Jurkat, Clone E6-1 (cell line): ENCODE measurements around the gene MFAP4.

ENCODE experiments used
- DNase-seq: peaks from one replicate; pipeline ENCODE4 v3.0.0-alpha.2; 2011; ENCODE audit warnings: low read depth, low spot score
- H3K4me3 ChIP-seq: 2 replicates; pipeline ENCODE4 v1.5.1; 2011; ENCODE audit warnings: mild to moderate bottlenecking, low read length, control low read depth, moderate library complexity

MFAP4 gene

DNA sequence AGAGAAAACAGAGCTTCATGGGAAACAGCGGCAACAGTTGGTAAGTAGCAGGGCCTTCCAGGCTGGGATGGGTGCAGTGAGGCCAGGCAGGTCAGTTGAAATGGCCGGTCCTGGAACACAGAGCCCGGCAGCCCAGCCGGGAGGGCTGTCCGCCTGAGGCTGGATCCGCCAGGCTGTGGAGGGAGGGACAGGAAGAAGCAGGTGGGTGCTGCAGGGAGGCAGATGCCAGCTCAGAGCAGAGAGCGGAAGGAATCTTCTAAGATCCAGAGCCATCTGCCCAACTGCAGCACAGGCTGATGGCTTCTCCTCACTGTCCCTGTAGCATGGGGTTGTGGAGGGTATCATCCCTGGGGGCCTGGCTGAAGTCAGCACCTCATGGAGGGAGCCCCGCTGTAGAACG lies 24.6 kb upstream of the MFAP4 start:
- no peak for DNase-seq

DNA sequence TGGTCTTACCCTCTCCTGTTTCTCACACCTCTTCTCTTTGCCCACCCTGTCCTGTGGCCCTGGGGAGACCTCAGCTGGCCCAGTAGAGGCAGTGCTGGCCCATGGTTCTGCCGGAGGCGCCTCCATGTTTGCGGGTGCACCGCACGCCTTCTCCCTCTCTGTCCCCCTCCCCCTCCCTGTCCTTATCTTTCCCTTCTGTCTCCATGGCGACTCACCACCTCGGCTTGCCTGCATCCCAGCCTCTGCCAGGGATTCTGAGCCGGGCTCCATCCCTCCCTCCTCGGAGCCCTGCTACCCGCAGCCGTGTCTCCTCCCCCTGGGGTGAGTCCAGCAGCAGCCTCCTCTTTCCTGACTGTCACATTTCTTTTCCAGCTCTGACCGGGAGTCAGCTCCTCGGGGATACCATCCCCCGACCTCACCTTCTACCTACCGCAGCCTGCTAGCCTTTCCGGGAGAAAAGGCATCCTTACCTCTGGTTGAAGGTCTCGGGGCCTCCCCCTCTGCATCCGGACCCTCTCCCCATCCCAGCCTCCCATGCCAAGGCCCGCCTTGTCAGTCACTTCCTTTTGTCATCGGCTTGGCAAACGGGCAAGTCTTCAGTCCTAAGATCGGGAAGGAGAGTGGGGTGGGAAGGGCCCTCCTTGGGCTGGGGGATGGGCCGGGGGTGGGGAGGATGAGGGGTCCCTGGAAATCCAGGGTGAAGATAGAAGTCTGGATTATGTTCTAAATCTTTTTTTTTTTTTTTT lies 24.1 kb upstream of the MFAP4 start, which contains the start of gene RNF112:
Gene RNF112, plus strand, starts transcription at position 358 of the 746 bp plus-strand sequence. Its CDS starts 177 bp downstream, at position 535.
- H3K4me3 ChIP-seq = no peak within 1 kb of the TSS
- no peak for DNase-seq

More for the DNA sequence above, 24.6 kb upstream of the MFAP4 start:
- no peak overlapping the region for H3K4me3 ChIP-seq

DNA sequence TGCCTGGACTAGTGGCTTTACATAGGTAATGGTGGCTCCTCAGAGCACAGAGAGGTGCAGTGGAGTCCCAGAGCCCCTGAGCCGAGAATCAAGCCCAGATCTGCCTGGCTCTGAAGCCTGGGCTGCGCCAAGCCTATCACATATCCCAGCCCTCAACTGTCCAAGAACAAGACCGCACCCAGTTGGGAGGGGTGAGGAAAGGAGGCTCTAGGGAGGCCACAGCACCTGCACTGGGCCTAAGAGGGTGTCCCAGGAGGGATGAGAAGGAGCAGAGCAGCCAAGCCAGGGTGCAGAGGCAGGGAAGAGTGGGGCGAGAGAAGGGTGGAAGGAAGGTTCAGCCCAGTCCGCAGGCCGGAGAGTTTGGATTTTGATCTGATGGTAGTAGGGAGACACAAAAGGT lies 23.1 kb upstream of the MFAP4 start:
- no peak for DNase-seq
- H3K4me3 ChIP-seq = no peak overlapping the region

DNA sequence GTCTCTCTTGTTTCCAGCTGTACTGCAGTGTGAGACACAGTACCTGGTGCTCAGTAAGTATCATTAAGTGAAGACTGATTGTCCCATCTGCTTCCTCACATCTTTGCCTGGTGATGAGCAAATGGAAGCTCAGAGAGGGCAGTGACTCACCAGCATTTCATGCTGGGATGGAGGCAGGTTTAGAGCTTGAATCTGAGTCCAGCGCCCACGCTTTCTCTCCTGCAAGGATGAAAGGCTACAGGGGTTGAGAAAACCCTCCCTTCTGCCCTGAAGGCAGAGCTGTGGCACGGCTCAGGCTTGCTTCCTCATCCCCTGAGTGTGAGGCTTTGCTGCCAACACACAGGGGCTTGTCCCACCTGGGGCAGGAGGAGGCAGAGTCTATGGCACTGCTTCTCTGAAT lies 22.5 kb upstream of the MFAP4 start:
- no peak for DNase-seq
- no peak overlapping the region for H3K4me3 ChIP-seq

DNA sequence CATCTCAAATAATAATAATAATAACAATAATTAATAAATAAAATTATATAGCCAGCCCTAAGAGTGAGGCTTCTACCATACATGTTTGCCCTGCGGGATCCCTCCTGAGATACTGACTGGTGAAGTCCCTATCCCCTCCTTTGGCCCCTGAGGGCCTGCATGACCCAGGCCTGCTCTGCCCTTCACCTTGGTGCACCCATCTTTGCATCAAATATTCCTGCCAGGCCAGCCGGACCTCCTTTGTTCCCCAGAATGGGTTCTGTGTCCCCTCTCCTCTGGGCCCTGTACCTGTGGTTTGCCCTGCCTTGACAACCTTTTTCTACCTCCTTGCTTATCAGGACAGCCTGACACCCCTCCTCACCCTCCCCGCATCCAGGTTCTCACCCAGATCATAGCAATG lies 22.1 kb upstream of the MFAP4 start:
- no peak for DNase-seq
- no peak overlapping the region for H3K4me3 ChIP-seq

DNA sequence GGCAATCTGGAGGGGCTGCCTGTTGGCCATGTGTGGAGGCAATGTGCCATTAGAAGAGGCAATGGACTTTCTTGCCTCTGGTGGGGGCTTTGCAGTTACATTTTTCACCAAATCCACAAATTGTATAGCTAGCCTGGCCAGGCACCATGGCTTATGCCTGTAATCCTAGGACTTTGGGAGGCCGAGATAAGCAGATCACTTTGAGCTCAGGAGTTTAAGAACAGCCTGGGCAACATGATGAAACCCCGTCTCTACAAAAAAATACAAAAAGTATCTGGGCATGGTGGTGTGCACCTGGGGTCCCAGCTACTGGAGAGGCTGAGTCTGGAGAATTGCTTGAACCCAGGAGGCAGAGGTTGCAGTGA lies 21.3 kb upstream of the MFAP4 start:
- no peak for DNase-seq
- H3K4me3 ChIP-seq = no peak overlapping the region

DNA sequence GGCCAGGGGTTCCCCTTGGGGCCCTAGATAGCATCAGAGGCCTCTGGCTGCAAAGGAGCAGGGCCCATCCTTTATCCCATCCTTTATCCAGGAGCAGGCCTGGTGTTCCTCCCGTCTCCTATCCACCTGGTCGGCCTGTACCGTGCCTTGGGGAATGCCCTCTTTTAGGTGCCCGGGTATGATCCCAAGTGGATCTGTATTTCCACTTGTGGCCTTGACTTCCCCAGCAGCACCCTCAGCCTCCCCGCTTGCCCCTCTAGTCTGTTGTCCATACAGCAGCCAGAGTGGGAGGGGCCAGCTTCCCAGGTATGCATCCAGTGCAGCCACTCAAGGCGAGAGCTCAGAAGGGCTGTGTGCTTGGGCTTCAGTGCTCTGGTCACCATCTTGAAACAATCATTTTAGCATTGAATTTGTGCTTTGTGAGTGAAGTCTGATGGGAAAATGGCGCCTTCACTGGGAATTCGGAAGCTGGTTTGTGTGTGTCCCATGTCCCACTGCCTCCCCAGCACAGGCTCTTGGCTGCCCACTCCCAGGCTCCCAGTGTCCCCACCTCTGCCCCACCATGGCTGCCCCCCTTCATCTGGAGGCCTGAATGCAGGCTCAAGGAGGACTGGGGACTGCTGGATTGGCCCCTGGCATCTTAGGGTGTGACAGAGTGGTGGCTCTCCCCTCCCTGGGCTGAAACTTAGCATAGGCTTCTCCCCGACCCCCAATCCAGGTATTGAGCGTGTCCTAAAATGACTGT lies 20.8 kb upstream of the MFAP4 start:
- H3K4me3 ChIP-seq = no peak overlapping the region
- DNase-seq = no peak

DNA sequence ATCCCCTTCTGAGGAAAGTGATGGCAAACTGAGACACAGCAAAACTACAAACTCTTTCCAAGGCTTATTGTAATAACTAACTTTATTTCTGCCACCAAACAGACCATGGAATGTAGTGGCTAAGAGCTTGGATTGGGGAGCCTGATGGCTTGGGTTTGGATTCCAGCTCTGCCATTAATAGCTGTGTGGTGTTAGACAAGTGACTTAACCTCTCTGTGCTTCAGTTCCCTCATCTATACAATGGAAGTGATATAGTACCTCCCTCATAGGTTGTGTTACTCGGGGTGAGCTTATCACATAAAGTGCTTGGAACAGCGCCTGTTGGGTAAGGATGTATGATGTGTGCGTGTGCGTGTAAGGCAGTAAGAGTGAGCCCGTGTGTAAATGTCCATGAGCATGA lies 18.1 kb upstream of the MFAP4 start:
- DNase-seq = no peak

DNA sequence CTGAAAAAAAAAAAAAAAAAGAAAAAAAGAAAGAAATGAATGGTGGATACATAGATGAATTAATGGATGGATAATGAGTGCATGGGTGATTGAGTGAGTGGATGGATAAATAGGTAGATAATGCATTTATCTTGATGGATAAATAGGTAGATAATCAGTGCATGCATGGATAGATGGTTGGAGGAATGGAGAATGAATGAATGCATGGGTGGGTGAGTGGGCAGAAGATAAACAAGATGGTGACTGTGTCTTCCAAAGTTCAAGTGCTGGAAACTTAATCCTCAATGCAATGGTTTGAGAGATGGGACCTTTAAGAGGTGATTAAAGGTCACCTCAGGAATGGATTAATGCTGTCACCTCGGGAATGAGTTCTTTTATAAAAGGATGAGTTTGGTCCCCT lies 17.3 kb upstream of the MFAP4 start:
- H3K4me3 ChIP-seq = no peak overlapping the region
- no peak for DNase-seq

More for the DNA sequence above, 18.1 kb upstream of the MFAP4 start:
- H3K4me3 ChIP-seq = no peak overlapping the region

DNA sequence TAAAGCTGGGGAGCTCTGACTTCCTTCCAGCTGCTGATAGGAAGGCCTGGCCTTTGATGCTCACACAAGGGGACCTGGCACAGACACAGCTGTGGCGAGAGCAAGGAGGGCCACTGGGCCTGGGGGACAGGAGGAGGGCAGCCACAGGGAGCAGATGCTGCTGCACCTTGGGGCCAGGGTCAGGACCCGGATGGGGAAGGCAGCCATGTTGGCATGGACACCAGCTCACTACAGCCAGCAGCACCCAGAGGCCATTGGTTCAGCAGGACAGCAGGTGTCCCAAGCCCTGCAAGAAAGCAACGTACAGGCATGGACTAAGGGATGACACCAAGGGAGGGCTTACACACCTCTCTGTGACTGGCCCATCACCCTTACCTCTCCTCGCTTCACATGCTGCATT lies 16.0 kb upstream of the MFAP4 start:
- no peak for DNase-seq
- no peak overlapping the region for H3K4me3 ChIP-seq

DNA sequence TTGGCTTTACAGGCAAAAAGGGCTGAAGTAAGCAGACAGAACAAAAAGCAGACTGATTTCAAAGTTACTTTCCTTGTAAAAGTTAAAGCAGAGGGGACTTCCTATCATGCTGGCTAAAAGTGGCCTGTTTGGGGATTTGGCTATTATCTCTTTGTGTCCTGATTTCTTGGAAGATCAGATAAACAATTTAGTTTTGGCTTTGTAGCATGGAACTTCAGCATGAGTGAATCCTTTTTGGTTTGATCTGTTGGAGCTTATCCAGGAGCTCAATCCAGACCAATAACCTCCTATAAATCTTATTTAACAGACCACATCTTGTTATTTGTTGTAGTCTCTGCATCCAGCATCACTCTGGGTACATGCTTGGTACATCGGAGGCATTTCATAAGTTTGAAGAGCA lies 15.2 kb upstream of the MFAP4 start:
- H3K4me3 ChIP-seq = no peak overlapping the region
- no peak for DNase-seq

DNA sequence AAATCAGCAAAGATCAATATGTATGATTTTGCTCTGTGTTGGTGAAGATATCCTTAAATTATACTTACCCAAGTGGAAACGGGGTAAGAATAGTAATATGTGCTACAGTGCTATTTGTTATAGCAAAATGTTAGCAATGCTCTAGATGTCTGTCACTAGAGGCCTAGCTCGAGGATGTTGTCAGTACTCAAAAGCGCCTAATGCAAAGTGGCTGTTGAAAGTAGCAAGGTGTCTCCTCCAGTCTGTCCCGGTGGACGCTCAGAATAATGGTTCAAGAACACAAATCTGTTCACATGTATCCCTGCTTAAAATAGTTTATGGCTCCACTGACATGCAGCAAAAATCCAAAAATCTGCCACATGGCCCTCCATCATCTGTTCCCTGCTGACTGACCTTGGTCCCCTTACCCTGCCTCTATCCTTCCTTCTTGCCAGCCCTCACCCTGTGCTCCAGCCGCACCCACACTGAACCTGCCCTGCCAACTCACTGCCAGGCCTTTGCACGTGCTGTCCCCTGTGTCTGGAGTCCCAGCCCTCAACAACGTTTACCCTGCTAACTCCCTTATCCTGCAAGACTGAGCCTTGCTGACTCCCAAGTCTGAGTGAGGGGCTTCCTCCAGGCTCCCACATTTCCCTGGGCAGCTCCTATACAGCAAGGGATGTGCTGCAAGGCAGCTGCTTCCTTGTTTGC lies 14.5 kb upstream of the MFAP4 start:
- DNase-seq = no peak
- H3K4me3 ChIP-seq = no peak overlapping the region

DNA sequence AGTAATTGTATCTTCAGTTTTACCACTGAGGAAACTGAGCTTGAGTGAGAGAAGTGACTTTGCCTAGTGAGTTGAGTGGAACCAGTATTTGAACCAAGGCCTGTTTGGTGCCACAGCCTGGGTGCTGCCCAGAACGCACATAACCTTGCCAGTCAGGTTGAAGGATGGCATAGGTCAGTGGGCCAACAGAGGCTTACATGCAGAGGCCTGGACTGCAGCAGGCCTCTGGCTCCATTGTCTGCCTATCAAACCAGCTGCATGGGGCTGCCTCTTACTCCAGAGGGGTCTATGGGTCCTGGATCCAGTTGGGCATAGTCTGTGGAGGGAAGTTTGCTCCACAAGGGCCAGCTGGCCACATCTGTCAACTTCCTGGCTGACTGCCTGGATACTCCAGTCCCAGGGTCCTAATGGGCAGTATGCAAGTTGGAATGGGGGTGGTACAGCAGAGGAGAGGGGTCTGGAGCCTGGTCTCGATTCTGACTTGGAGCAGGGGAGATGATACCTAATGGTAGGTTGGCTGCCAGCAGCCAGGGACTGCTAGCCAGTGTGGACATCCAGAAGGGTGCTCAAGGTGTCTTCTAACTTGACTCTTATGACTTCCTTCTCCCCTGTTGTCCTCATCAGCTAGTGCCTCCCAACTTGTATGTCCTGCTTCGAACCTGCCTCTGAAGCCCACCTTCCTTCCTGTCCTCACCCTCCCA lies 12.9 kb upstream of the MFAP4 start:
- H3K4me3 ChIP-seq = no peak overlapping the region
- no peak for DNase-seq

DNA sequence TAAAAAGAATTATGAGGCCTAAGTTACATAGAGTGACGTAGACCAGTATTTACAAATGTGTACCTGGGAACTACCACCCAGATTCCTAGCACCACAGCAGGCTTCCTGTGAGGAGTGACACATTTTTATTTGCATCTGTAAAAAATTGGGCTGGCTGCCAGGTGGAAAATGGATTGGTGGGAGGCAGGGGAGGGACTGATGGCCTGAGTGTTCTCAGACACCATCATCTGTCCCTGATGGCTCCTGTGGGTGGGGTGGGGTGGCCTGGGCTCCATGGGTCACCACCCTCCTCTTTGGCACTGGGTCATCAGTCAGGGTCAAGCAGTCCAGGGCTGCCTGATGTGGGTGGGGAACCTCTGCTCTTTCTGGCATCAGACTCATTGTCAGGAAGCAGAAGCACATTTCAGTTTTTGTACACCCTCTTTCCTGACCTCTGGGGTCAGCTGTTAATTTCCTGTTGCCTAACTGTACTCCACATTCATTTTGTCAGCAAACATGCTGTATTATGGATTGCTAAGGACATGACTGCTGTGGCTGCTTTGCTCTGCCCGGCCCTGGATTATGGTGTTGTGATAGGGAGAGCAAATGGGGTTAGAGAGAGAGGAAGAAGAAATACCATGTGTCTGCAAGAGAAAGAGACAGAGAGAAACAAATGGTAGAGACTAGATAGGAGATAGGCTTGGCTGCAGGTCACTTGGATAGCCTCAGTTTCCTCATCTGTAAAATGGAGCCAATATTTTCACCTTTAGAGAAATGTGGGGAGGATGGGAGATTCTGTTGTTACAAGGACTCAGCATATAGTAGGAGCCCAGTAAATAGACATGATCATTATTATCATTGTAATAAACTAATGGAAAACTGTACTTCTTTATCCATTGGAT lies 11.6 kb upstream of the MFAP4 start:
- no peak overlapping the region for H3K4me3 ChIP-seq
- DNase-seq = no peak

DNA sequence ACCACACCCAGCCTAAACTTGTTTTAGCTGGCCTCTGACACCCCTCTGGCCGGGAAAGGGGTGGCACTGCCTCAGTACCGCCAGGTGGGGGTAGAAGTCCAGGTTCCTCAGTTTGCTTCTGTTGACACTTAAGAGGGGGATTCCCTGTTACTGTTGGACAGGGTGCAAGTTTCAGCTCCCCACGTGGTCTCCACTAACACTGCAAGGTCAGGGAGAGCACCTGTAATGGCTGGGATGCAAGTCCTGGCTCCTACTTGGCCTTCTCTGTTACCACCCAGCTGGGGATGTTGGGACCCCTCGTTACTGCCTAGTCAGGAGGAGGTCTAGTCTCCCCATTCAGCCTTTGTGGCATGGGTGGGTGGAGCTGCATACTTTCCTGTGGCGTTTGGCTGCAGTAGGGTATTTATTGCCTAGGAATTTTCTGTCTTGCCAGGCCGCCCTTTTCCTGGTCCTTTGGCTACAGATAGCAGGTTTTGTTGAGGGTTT lies 10.6 kb upstream of the MFAP4 start:
- no peak for DNase-seq
- no peak overlapping the region for H3K4me3 ChIP-seq

DNA sequence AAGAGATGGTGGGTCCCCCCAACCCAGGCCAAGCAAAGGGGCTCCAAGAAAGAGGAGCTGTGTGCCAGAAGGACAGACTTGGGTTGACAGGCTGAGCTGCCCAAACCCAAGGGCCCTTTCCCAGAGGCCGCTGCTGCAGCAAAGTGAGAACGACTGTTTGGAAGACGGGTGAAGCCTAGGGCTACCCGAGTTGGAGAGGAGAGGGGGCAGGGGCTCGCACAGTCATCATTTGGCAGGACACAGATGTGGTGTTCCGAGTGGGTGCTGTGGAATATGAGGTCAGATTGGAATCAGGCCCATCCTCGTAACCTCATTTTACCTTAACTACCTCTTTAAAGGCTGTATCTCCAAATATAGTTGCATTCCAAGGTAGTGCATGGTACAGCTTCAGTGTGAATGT lies 5.3 kb upstream of the MFAP4 start:
- no peak for DNase-seq
- no peak overlapping the region for H3K4me3 ChIP-seq

DNA sequence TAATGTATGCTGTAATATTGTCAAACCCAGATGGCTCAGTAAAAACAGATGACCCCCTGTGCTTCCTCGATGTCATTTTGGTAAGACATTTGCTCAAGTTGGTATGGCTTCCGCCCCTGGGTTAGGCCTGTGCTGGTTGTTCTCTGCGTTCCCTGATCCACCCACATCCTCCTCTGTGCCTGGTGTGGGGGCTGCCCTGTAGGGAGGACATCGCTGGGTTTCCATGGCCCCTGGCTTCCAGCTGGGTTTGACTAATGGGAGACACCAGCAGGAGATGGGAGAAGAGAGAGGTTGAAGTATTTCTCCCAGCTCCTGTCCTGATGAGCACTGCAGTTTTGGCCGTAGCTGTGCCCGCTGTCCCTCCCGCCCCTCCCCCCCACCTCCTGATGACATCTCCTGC lies 4.4 kb upstream of the MFAP4 start:
- no peak for DNase-seq

DNA sequence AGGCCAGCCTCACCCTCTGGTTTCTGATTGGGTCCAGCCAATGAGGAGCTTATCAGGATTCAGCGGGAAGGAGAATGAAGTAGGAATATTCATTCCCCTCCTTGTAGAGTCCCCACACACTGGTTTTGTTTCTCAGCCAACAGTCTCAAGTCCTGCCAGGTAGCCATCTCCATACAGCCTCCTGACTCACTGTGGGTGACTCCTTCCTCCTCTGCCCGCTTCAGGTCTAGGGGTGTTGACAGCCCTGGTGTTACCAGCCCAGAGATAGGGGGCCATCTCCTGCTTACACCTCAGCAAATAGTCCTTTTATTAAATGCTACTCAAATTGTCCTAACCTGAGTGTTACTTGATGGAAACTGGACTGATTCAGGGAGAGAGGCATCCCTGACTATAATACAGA lies 4.0 kb upstream of the MFAP4 start:
- DNase-seq = no peak
- no peak overlapping the region for H3K4me3 ChIP-seq

More for the DNA sequence above, 4.4 kb upstream of the MFAP4 start:
- no peak overlapping the region for H3K4me3 ChIP-seq
